Epithelial cell of prostate (primary cell): Measurements from ENCODE around the gene RRP15.

ENCODE experiments used
- DNase-seq: peaks from one replicate; pipeline ENCODE4 v3.0.0-alpha.2; 2011; ENCODE audit warnings: low read depth, low spot score
- H3K27ac ChIP-seq: fragments of 450-650 bp; 2 replicates; pipeline ENCODE4 v1.5.1; 2017; ENCODE audit warnings: mild to moderate bottlenecking

RRP15 gene

DNA sequence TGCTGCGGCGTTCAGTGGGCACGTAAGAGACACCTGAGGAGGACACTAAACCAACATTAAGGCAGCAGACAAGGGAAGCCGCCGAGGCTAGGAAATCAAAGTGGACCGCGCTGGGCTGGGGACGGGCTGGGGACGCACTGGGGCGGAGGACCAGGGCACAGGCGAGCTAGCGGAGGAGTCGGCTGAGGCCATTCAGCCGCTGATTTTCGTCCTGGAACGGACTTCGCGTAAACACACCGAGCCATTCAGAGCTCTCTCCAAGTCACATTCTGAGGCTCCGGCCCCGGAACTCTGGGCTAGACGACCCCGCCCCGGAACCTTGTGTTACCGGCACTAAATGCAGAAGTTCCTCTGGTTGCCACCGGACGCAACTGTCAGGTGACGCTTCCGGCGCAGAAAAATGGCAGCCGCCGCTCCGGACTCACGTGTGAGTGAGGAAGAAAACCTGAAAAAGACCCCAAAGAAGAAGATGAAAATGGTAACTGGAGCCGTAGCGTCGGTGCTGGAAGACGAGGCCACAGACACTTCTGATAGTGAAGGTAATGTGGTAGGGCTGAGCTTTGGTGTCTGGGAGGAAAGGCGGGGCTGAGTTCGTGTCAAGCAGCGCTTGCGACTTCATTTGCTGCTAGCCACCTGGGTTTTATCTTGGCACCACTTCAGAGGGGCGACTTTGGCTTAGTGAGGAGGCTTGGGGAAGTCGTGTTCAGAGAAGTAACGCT lies at the start of gene RRP15:
Gene RRP15 (plus strand): TSS at position 377 of the 719 bp plus-strand sequence. CDS start 24 bp downstream, at position 401.
- DNase-seq: peak; percentile 41
- H3K27ac ChIP-seq: peak within 1 kb of the TSS; percentile 61

DNA sequence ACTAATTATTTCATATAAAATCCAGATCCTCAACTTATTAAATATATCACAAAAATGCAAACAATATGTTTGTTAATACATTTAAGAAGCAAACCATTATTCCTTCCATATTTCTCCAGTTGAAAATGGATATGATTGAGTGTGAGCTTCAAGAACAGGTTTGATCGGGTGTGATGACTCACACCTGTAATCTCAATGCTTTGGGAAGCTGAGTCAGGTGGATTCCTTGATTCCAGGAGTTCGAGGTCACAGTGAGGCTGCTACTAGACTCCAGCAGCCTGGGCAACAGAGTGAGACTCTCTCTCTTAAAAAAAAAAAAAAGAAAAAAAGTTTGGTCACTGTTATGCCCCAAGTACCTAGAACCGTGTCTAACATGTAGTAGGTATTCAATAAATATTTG lies 42.9 kb upstream of the RRP15 start:
- H3K27ac ChIP-seq: no peak overlapping the region
- DNase-seq: no peak

- no peak overlapping the region for H3K27ac ChIP-seq
- DNase-seq: no peak
These were observed 37.8 kb upstream of the RRP15 start for GRCh38 chr1:218247339-218247738.

DNA sequence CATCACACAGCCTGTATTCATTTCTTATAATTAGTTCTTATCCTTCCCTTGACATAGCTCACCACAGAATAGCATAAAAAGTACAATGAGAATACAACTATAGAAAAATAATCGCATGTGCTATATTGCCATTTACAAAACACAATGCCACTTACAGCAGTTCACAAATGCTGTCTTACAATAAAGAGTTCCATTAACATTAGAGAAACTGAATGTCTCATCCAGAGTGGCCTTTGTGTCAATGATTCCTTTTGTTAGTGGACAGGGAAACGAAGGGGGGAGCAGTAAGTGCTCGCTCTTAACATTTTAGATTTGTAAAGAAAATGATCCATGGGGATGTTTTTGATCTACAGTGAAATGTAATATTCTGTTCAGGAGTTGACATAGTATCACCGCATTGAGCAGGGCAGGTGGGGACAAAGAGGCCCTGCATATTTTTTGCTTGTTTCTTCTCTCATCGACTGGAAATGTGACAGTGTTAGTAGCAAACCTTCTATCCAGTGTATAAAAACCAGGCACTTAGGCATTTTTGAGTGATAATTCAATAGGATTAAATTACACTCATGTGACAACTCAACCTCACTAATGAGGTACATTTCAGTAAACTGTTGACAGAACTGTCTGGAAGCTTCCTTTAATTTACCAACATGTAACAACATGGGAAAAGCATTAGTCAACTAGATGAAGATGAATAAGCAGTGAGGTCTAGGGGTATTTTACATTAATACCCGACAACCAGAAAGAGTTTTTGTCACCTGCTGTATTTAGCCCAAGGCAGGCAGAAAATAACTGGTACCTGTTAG lies 35.6 kb upstream of the RRP15 start:
- H3K27ac ChIP-seq: no peak overlapping the region
- DNase-seq: no peak

DNA sequence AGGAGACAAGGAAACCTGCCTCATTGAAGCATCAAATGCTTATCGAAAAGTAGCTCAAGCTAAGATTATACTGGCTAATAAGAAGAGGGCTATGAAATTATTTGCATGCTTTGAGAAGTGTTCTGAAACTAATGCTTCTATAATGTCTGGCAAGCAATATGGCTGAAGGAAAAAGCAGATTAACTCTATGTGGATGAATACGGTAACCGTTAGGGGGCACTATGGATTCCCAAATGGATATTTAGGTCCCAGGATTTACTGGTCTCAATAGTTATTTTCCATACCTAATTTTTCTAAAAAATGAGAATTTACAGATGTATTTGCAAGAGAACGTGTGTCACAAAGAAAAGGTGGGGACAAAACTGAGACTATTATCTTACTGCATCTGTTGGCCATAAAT lies 34.6 kb upstream of the RRP15 start:
- DNase-seq: no peak
- H3K27ac ChIP-seq: no peak overlapping the region

DNA sequence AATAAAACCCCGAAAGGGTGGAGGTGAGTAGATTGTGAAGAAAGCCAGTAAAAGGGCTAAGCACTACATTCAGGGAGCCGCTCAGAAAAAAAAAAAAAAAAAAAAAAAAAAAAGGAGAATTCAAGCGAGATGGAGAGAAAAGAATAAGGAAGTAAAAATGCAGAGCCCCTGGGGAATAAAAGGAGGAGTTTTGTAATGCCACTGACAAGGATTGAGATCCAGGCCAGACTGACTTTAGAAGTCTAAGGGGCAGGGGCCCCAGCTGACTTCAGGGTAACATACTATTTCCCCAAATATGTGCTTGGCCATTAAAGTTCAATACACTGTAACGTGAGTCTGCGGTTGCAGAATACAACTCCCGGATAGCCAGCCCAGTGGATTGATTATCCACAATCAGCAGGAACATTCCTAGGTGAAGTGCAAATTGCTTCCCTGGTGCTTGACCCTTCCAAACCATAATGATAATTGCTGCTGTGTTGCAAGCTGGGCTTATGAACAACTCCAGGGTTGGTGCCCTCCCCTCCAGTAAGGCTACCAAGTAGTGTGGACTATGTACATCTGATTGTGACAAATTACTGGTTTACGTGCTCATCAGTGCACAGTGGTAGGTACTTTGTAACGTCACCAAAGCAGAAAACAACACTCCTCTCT lies 30.7 kb upstream of the RRP15 start:
- H3K27ac ChIP-seq: no peak overlapping the region
- no peak for DNase-seq

DNA sequence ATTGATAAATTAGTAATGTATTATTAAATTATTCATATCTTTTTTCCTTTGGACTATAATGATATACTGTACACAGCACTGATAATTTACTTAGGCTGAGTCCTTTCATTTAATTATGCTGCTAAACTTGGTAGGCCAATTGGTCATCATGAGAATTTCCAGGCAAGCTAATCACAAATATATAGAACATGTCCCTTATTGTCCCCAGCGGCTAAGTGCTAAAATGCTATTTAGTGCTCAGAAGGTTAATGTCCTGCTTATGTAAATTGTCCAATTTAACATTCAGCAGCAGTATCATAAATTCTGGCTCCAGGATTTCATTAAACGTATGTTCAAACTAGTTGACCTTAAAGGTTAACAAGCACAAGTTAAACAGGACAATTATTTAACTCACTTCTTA lies 30.0 kb upstream of the RRP15 start:
- no peak for DNase-seq
- H3K27ac ChIP-seq: no peak overlapping the region

DNA sequence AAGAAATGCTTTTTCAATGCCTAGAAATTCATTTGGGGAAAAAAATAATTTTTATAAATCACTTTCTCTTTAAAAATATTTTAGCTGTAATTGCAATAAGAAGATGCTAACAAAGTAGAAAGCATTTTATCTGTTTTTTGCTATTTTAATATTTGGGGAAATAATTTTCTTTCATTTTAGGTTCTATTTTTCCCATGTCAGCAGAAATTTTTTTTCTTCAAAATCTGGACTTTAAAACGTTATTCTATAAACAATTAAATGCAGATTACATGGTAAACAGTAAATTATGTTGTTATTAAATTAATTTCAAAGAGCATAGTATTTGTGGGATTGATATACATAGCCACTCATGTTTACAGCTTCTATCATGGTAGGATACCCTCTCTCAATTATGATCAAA lies 27.7 kb upstream of the RRP15 start:
- no peak for DNase-seq
- no peak overlapping the region for H3K27ac ChIP-seq

- no peak overlapping the region for H3K27ac ChIP-seq
- no peak for DNase-seq
These were observed 27.1 kb upstream of the RRP15 start for GRCh38 chr1:218257971-218258370.

- no peak for DNase-seq
- no peak overlapping the region for H3K27ac ChIP-seq
These were observed 25.8 kb upstream of the RRP15 start for GRCh38 chr1:218259339-218259738.

DNA sequence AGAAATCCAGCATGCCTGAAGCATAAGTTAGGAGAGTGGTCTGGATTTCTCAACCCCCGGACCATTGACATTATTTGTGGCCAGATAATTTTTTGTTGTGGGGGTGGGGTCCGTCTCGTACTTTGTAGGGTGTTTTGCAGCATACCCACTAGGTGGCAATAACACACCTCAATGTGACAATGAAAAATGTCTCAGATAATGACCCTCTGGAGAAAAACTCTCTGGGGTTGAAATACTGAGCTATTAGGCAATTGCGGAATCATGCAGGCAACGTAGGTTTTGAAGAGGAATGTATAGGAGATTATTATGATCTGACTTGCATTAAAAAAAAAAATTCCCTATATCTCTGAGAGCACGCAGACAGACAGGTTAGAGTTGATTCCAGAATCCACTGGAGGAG lies 25.3 kb upstream of the RRP15 start:
- H3K27ac ChIP-seq: no peak overlapping the region
- no peak for DNase-seq

- DNase-seq: no peak
These were observed 22.8 kb upstream of the RRP15 start for GRCh38 chr1:218262259-218262658.

DNA sequence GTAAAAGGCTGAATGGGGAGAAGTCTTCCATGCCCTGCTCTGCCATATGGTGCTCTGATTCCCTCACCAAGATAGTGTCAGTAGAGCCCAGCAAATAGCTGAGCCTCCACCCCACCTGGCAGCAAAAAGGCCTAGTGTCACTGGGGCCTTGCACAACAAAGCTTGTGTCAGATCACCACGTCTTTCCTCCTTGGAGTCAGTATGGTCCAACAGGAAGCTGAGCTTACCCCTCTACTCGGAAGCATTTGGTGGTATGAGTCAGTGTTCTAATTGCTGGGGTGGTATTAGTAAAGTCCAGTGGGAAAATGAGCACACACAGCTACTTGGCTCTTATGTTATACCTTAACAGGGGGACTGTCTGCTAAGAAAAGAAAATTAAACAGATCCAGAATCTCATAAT lies 18.7 kb upstream of the RRP15 start:
- no peak for DNase-seq
- H3K27ac ChIP-seq: no peak overlapping the region

More at GRCh38 chr1:218262259-218262658, 22.8 kb upstream of the RRP15 start:
- H3K27ac ChIP-seq: no peak overlapping the region

DNA sequence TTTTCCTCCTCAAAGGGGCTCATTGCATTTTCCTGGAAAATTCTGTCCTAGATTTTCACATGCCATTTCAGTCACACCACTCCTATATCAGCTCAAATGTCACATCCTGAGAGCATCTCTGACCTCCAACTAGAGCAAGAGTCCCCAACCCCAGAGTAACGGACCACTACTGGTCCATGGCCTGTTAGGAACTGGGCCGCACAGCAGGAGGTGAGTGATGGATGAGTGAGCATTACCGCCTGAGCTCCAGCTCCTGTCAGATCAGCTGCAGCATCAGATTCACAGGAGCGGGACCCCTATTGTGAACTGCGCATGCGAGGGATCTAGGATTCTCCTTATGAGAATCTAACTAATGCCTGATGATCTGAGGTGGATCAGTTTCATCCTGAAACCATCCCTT lies 12.7 kb upstream of the RRP15 start:
- DNase-seq: no peak
- H3K27ac ChIP-seq: no peak overlapping the region

DNA sequence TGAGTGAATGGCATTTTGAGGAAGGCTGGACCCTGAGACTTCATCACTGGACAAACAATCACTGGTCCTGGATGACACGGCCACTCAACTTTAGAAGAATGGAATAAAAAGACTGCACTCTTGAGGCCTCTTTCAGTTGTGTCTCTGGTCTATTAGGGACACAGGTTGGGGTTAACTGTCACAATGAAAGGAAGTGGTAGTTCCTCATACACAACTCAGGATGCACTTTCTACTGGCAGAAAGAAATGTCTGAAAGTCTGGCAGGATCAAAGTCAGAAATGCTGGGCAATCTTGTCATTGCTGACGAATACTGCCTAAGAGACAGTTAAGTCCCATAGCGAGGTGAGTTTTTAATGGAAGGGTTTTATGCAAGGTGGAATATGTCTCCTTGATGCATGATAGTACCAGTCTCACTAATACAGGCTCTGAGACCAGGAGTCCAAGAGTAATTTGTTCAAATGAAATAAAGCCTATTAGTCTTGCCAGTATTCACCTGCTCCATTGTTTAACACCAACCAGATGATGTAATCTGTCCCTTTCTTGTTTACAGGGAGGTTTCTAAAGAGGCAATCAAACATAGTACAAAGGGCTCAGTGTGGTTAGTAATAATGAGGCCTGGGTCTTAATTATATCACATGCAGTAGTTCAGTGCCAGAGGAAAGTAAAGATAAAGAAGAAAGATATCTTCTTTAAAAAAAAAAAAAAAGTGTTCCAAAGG lies 11.2 kb upstream of the RRP15 start:
- DNase-seq: no peak
- H3K27ac ChIP-seq: no peak overlapping the region

DNA sequence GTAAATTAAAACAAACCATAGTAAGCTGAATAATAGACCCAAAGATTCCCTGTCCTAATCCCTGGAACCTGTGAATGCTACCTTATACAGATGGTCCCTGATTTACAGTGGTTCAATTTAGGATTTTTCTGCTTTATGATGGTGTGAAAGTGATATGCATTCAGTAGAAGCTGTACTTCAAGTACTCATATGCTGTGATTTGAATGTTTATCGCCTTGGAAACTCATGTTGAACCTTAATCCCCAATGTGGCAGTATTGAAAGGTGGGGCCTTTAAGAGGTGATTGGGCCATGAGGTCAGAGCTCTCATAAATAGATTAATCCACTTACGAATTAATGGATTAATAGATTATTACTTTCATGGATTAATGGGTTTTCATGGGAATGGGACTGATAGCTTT lies 10.6 kb upstream of the RRP15 start:
- H3K27ac ChIP-seq: no peak overlapping the region
- no peak for DNase-seq

GRCh38 chr1:218275823-218276222 lies 9.3 kb upstream of the RRP15 start:
- DNase-seq: no peak
- no peak overlapping the region for H3K27ac ChIP-seq

DNA sequence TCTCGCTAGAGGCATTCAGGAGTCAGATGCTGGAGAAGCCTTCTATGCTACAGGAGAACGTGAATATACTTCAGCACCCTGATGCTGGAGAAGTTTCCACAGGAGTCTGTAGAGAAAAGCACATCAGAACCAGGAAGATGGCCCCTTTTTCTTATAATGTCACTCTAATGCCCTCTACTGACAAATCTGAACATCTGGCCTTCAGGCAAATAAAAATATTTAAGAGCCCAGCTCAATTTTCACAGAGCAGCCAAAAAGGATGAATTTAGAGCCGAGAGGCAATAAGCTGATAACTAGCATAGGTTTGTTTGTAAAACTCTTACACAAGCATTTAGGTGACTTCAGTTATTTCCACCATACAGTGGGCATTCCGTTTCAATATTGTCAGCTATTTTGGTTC lies 3.8 kb upstream of the RRP15 start:
- H3K27ac ChIP-seq: no peak overlapping the region
- no peak for DNase-seq

- no peak for DNase-seq
- H3K27ac ChIP-seq: peak overlapping the region; percentile 61
These were observed 646 bp upstream of the RRP15 start for GRCh38 chr1:218284377-218284916.

GRCh38 chr1:218292515-218292914 lies 7.4 kb downstream of the RRP15 start:
- DNase-seq: no peak
- H3K27ac ChIP-seq: no peak overlapping the region
